Gastroesophageal sphincter (tissue), 2 donors: Measurements from ENCODE around the gene EDAR.

Experiments used
- EP300 ChIP-seq: sonication (generic); formaldehyde crosslinking; IDR thresholded peaks from one replicate; pipeline ENCODE4 v1.6.1; 2017; ENCODE audit warnings: antibody characterized with exemption, mild to moderate bottlenecking
- POLR2AphosphoS5 ChIP-seq: sonication (generic); formaldehyde crosslinking; IDR thresholded peaks from one replicate; pipeline ENCODE4 v1.6.1; 2017; ENCODE audit warnings: antibody characterized with exemption

DNA sequence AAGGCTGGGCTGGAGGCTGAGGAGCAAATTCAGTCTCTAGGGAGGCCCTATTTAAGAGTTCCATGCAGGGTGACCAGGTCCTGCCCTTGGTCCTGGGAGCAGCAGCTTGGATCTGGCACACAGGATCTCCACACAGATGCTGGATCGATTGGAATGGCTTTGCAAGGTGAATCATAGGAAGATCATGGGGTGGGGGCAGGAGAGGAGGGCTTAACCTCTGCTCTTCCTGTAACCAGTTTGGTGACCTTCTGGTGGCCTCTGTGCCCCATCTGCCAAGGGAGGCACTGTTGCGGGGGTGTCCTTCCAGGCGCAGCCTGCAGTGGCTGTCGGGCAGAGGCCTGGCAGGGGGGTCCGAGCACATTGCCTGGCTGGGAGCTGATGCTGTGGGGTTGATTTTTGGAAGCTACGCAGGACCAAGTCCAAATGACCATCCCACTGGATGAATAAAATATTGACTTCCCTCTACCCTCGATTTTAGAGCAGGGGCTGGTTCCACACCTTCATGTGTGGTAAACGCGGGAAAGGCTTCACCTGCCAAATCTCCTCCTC is 79.7 kb downstream of the EDAR start:
- TF ChIP-seq EP300 (no peak), POLR2AphosphoS5 (no peak)
